GM13977 (cell line): ENCODE results near the gene DLST.

Experiments used
- DNase-seq: peaks from one replicate; pipeline ENCODE4 v3.0.0; 2012; ENCODE audit warnings: low spot score
- in situ Hi-C: fragments of 300-500 bp; cut with MboI; formaldehyde crosslinking; loops from one replicate; pipeline ENCODE4 v1.12.0; 2022; ENCODE audit warnings: low sequenced_read_pairs, low pct_unique_long_range_greater_than_20kb, mixed read lengths, inconsistent platforms; ENCODE audit not compliant: unreplicated experiment
- TF ChIP-seq, protein P1 (sequence below): IDR thresholded peaks from 2 replicates; pipeline ENCODE4 v1.5.1; 2012; ENCODE audit warnings: mild to moderate bottlenecking, control low read depth; ENCODE audit not compliant: insufficient read depth; ENCODE audit errors: extremely low read depth, missing control alignments

Gene DLST

DNA sequence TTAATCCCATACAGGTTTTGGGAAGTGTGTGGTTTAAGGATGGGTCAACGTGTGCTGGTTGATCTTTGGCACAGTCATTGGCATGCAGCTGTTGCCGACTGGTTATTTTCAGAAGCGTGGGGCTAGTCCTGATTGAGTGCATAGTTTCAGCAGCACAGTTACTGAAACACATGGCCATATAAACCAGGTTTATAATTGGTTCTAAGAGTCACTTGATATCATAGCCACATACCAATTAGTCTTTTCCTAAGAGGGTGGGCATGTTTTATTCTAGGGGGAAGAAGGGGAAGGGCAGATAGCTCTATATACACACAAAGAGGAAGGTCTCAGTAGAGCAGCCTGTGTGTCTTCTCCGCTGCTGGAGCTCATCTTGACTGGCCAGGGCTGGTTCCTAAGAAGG, 52.3 kb downstream of the DLST start:
- TF ChIP-seq, protein P1, sequence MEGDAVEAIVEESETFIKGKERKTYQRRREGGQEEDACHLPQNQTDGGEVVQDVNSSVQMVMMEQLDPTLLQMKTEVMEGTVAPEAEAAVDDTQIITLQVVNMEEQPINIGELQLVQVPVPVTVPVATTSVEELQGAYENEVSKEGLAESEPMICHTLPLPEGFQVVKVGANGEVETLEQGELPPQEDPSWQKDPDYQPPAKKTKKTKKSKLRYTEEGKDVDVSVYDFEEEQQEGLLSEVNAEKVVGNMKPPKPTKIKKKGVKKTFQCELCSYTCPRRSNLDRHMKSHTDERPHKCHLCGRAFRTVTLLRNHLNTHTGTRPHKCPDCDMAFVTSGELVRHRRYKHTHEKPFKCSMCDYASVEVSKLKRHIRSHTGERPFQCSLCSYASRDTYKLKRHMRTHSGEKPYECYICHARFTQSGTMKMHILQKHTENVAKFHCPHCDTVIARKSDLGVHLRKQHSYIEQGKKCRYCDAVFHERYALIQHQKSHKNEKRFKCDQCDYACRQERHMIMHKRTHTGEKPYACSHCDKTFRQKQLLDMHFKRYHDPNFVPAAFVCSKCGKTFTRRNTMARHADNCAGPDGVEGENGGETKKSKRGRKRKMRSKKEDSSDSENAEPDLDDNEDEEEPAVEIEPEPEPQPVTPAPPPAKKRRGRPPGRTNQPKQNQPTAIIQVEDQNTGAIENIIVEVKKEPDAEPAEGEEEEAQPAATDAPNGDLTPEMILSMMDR: no peak
- DNase-seq: no peak
- in situ Hi-C loops: no loop called here

DNA sequence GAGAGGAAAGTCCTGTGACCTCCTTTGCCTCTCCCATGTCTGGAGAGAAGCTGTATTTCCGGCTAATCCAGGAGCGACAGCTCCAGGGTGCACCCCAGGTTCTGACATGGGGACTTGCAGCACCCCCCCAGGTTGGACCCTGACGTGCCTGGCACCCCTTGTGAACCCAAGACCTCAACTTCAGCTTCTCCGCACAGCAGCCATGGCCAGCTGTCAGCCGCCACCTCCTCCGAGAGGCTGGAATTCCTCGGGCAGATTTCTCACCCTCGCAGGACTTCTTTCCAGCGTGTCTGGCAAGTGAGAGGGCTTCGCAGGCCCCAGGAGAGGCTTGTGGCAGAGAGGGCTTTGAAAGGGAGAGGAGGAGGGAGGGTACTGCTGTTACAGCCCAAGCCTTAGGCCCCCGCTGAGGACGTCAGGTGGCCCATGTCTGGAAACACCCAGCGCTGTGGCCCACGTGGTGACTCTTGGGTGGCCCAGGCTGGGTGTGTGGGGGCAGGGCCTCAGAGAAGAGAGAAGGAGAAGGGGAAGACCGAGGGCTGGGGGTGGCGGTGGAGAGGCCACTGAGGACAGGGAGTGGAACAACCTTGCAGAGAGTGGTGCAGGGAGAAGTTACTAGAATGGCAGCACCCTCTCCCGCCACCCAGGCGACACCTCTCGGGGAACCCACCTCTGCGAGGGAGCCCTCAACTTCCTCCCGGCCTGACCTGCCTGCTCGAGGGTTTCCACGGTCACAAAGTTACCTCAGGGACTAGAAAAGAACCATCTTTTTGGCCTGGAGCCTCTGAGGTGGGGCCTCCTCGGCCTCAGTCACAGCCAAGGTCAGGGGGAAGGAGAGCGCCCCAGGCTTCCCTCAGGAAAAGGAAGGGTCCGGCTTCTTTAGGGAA, 53.0 kb downstream of the DLST start:
- DNase-seq: no peak
- in situ Hi-C loops: no loop called here
- TF ChIP-seq, protein P1: no peak

GRCh38 chr14:74935360-74935680, 53.6 kb downstream of the DLST start:
- no peak for DNase-seq
- in situ Hi-C loops: no loop called here
- TF ChIP-seq, protein P1: no peak

DNA sequence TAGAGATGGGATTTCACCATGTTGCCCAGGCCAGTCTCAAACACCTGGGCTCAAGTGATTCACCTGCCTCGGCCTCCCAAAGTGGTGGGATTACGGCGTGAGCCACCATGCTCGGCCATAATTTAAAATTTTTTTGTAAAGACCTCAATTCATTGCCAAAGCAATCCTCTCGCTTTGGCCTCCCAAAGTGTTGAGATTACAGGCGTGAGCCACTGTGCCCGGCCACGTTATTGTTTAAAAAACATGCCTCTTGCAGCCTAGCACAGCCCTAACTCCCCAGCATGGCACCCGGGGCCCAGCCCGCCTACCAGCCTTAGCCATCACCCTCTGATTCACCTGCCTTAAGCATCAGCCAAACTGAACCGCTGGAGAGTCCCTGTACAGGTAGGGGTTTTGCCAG, 54.4 kb downstream of the DLST start:
- TF ChIP-seq, protein P1: no peak
- in situ Hi-C loops: no loop called here
- no peak for DNase-seq

GRCh38 chr14:74936731-74937130, 55.0 kb downstream of the DLST start:
- TF ChIP-seq, protein P1: no peak
- DNase-seq: no peak
- in situ Hi-C loops: no loop called here

DNA sequence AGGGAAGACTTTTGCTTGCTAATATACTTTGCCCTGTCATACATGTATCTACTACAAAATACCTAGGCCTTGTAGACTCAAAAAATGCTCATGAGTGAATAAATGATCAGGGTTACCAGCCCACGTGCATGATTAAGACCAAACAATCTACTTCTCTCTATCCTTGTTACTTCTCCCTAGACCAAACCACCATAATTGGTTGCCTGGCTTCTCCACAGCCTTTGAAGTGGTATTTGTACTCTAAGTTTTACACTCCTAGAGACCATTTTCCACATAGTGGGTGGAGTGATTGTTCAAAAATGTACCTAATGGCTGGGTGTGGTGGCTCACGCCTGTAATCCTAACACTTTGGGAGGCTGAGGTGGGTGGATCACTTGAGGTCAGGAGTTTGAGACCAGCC, 55.5 kb downstream of the DLST start:
- DNase-seq: no peak
- in situ Hi-C loops: no loop called here

More for the DNA sequence above, 55.5 kb downstream of the DLST start:
- TF ChIP-seq, protein P1: no peak
